DOHH2 (cell line): ENCODE data around the gene INKA2.

Experiments used
- H3F3A ChIP-seq: fragments of 200-600 bp; sonication (generic), shearing (Covaris generic); 2 replicates; pipeline ENCODE4 v1.6.0; 2016; ENCODE audit warnings: antibody characterized with exemption, mild to moderate bottlenecking; ENCODE audit not compliant: control insufficient read depth, insufficient read depth
- H3K27ac ChIP-seq: fragments of 200-600 bp; sonication (generic); 2 replicates; pipeline ENCODE4 v1.5.1; 2014; ENCODE audit warnings: low read depth, mild to moderate bottlenecking, low read length, moderate library complexity
- H3K27me3 ChIP-seq: fragments of 200-600 bp; sonication (generic); 2 replicates; pipeline ENCODE4 v1.6.1; 2014; ENCODE audit warnings: mild to moderate bottlenecking, low read length, mixed read lengths; ENCODE audit not compliant: control insufficient read depth
- H3K36me3 ChIP-seq: fragments of 200-600 bp; sonication (generic); 2 replicates; pipeline ENCODE4 v1.6.1; 2014; ENCODE audit warnings: mild to moderate bottlenecking, low read length, moderate library complexity, mixed read lengths; ENCODE audit not compliant: control insufficient read depth
- H3K4me1 ChIP-seq: fragments of 200-600 bp; sonication (generic); 2 replicates; pipeline ENCODE4 v1.6.1; 2014; ENCODE audit warnings: mild to moderate bottlenecking, low read length, mixed read lengths; ENCODE audit not compliant: control insufficient read depth
- H3K4me2 ChIP-seq: fragments of 200-600 bp; sonication (generic); 2 replicates; pipeline ENCODE4 v1.6.0; 2014; ENCODE audit warnings: mild to moderate bottlenecking, low read length, moderate library complexity
- H3K4me3 ChIP-seq: fragments of 200-600 bp; sonication (generic); 2 replicates; pipeline ENCODE4 v1.5.1; 2014; ENCODE audit warnings: mild to moderate bottlenecking, low read length, mixed read lengths
- H3K79me2 ChIP-seq: fragments of 200-600 bp; sonication (generic); 2 replicates; pipeline ENCODE4 v1.6.1; 2014; ENCODE audit warnings: mild to moderate bottlenecking, low read length, mixed read lengths; ENCODE audit not compliant: control insufficient read depth
- H3K9me2 ChIP-seq: fragments of 200-600 bp; sonication (generic); replicated peaks from 2 replicates; pipeline ENCODE4 v1.6.1; 2014; ENCODE audit warnings: mild to moderate bottlenecking, low read length, mixed read lengths; ENCODE audit not compliant: control insufficient read depth
- H3K9me3 ChIP-seq: fragments of 200-600 bp; sonication (generic); 2 replicates; pipeline ENCODE4 v1.6.1; 2014; ENCODE audit warnings: antibody characterized with exemption, low read length, mixed read lengths; ENCODE audit not compliant: control insufficient read depth, insufficient read depth
- H4K20me1 ChIP-seq: fragments of 200-600 bp; sonication (generic); 2 replicates; pipeline ENCODE4 v1.6.0; 2014; ENCODE audit warnings: low read depth, mild to moderate bottlenecking, antibody characterized with exemption, low read length, moderate library complexity; ENCODE audit not compliant: control insufficient read depth, insufficient read depth
- EZH2phosphoT487 ChIP-seq: fragments of 200-600 bp; sonication (generic); IDR thresholded peaks from 2 replicates; pipeline ENCODE4 v1.6.1; 2017; ENCODE audit warnings: borderline replicate concordance, mild to moderate bottlenecking, antibody characterized with exemption, low read length, moderate library complexity, mixed read lengths
- TF ChIP-seq, protein P1 (sequence below): fragments of 200-600 bp; sonication (generic); IDR thresholded peaks from one replicate; pipeline ENCODE4 v1.5.1; 2014; ENCODE audit warnings: antibody characterized with exemption, mild to moderate bottlenecking, low read depth, low read length; ENCODE audit not compliant: poor library complexity, severe bottlenecking

The INKA2 gene

GRCh38 chr1:111702504-111703050 lies 36.6 kb downstream of the INKA2 start:
- H3K36me3 ChIP-seq, result peaks cover 89% of the 10 kb centered on the region

GRCh38 chr1:111699268-111699667 lies 39.9 kb downstream of the INKA2 start:
- H3K4me1 ChIP-seq, result peaks cover 53% of the 10 kb centered on the region
- H3K9me2 ChIP-seq, result no peaks in the 10 kb centered on the region
- TF ChIP-seq, protein P1, sequence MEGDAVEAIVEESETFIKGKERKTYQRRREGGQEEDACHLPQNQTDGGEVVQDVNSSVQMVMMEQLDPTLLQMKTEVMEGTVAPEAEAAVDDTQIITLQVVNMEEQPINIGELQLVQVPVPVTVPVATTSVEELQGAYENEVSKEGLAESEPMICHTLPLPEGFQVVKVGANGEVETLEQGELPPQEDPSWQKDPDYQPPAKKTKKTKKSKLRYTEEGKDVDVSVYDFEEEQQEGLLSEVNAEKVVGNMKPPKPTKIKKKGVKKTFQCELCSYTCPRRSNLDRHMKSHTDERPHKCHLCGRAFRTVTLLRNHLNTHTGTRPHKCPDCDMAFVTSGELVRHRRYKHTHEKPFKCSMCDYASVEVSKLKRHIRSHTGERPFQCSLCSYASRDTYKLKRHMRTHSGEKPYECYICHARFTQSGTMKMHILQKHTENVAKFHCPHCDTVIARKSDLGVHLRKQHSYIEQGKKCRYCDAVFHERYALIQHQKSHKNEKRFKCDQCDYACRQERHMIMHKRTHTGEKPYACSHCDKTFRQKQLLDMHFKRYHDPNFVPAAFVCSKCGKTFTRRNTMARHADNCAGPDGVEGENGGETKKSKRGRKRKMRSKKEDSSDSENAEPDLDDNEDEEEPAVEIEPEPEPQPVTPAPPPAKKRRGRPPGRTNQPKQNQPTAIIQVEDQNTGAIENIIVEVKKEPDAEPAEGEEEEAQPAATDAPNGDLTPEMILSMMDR, result no peak
- no peak for TF ChIP-seq EZH2phosphoT487
- peaks cover 16% of the 10 kb centered on the region; the same call in 1 of the 2 replicates for H3K79me2 ChIP-seq
- H3K36me3 ChIP-seq, result peaks cover 90% of the 10 kb centered on the region
- no peaks in the 10 kb centered on the region for H3K9me3 ChIP-seq
- H4K20me1 ChIP-seq, result no peaks in the 10 kb centered on the region
- no peaks in the 10 kb centered on the region for H3K27me3 ChIP-seq
- H3F3A ChIP-seq, result peaks cover 7% of the 10 kb centered on the region; the same call in 1 of the 2 replicates
- H3K4me2 ChIP-seq, result peak overlapping the region; percentile 38
- no peak overlapping the region for H3K4me3 ChIP-seq
- peak overlapping the region; percentile 11 for H3K27ac ChIP-seq

More at GRCh38 chr1:111702504-111703050, 36.6 kb downstream of the INKA2 start:
- Histone ChIP-seq H3K9me2 (no peaks in the 10 kb centered on the region), H4K20me1 (no peaks in the 10 kb centered on the region), H3K27me3 (no peaks in the 10 kb centered on the region), H3K4me2 (no peak overlapping the region), H3F3A (peaks cover 8% of the 10 kb centered on the region), H3K79me2 (no peaks in the 10 kb centered on the region), H3K27ac (no peak overlapping the region), H3K4me3 (no peak overlapping the region), H3K4me1 (peaks cover 23% of the 10 kb centered on the region), H3K9me3 (no peaks in the 10 kb centered on the region)
- no peak for TF ChIP-seq EZH2phosphoT487
- TF ChIP-seq, protein P1, result no peak

DNA sequence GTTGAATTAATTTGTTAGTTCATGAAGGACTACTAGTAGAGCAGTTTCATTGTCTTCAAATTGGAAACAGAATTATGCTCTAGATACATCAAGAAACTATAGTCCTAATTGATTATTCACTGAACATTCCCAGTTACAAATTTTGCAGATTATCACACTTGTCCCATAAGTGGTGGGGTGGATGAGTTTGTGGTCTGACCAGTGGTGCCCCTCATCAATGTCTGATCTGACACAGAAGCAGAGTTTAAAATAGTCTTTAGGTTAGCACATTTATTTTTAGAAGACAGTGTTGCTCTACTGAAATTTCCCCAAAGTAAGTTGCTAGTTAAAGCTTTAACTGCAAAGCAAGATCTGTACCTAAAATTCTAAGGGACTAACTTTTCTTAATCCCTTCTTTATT lies 42.9 kb downstream of the INKA2 start:
- Histone ChIP-seq H4K20me1 (no peaks in the 10 kb centered on the region), H3K79me2 (peaks cover 26% of the 10 kb centered on the region), H3K9me2 (no peaks in the 10 kb centered on the region), H3K4me3 (peak overlapping the region; percentile 28), H3K4me2 (peak overlapping the region; percentile 58), H3K36me3 (peaks cover 94% of the 10 kb centered on the region), H3K4me1 (peaks cover 79% of the 10 kb centered on the region), H3K27me3 (no peaks in the 10 kb centered on the region), H3F3A (peaks cover 12% of the 10 kb centered on the region; the same call in 1 of the 2 replicates), H3K9me3 (no peaks in the 10 kb centered on the region), H3K27ac (peak overlapping the region; percentile 21)
- TF ChIP-seq, protein P1, result no peak
- no peak for TF ChIP-seq EZH2phosphoT487
